Fibroblast of mammary gland (primary cell): ENCODE measurements around the gene LY9.

Experiments
- DNase-seq: peaks from one replicate; pipeline ENCODE4 v3.0.0-alpha.2; 2010; ENCODE audit warnings: low read depth
- H3K4me3 ChIP-seq: 2 replicates; pipeline ENCODE4 v1.5.1; 2011; ENCODE audit warnings: low read depth, mild to moderate bottlenecking, low read length, moderate library complexity; ENCODE audit not compliant: control insufficient read depth
- TF ChIP-seq, protein P1 (sequence below): conservative IDR thresholded peaks from 2 replicates; pipeline ENCODE4 v1.5.1; 2011; ENCODE audit warnings: low read depth, low read length, inconsistent platforms; ENCODE audit not compliant: control insufficient read depth, insufficient read depth

Gene LY9

DNA sequence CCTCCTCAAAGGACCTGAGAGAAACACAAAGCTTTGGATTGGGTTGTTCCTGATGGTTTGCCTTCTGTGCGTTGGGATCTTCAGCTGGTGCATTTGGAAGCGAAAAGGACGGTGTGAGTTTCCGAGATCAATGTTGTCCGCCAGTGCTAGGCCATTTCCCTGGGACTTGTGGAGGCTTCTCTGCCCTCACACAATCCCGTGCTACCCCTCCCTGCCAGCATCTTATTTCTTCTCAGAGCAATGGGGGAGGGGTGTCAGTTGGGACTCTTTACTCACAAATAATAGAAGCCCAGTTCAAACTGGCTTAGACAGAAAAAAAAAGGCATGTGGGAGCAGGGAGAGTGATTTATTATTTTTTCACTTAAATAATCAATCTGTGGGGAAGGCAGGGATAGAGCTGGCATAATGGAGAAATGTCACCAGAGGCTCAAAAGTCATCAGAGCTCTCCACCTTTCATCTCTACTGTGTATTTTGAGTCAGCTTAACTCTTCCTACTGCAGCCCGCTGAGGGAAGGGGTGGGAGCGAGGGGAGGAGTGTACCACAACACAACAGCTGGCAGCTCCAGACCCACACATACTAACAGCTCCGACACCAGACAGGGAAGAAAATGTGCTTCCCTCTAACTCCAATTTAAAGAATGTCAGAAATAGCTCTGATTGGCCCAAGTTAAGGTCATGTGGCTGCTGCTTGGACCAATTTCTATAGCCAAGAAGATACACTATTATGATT lies 22.4 kb downstream of the LY9 start:
- no peak overlapping the region for H3K4me3 ChIP-seq
- DNase-seq: no peak
- TF ChIP-seq, protein P1, sequence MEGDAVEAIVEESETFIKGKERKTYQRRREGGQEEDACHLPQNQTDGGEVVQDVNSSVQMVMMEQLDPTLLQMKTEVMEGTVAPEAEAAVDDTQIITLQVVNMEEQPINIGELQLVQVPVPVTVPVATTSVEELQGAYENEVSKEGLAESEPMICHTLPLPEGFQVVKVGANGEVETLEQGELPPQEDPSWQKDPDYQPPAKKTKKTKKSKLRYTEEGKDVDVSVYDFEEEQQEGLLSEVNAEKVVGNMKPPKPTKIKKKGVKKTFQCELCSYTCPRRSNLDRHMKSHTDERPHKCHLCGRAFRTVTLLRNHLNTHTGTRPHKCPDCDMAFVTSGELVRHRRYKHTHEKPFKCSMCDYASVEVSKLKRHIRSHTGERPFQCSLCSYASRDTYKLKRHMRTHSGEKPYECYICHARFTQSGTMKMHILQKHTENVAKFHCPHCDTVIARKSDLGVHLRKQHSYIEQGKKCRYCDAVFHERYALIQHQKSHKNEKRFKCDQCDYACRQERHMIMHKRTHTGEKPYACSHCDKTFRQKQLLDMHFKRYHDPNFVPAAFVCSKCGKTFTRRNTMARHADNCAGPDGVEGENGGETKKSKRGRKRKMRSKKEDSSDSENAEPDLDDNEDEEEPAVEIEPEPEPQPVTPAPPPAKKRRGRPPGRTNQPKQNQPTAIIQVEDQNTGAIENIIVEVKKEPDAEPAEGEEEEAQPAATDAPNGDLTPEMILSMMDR: no peak

DNA sequence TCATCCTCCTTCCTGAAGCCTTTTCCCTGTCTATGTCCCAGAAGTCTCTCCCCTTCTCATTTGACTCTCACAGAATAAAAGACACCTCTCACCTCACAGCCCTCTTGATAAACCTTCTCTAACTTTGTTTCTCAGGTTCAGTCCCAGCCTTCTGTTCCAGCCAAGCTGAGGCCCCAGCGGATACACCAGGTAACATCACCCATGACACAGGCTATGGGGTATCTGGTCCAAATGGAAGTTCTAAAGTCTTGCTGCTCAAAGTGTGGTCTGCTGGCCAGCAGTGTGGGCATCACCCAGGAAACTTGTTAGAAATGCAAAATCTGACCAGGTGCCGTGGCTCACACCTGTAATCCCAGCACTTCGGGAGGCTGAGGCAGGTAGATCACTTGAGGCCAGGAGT lies 23.2 kb downstream of the LY9 start:
- DNase-seq: no peak
- H3K4me3 ChIP-seq: no peak overlapping the region
- TF ChIP-seq, protein P1: no peak

- TF ChIP-seq, protein P1: no peak
- DNase-seq: no peak
- H3K4me3 ChIP-seq: no peak overlapping the region
Measured at GRCh38 chr1:160821627-160822026, 25.7 kb downstream of the LY9 start.

DNA sequence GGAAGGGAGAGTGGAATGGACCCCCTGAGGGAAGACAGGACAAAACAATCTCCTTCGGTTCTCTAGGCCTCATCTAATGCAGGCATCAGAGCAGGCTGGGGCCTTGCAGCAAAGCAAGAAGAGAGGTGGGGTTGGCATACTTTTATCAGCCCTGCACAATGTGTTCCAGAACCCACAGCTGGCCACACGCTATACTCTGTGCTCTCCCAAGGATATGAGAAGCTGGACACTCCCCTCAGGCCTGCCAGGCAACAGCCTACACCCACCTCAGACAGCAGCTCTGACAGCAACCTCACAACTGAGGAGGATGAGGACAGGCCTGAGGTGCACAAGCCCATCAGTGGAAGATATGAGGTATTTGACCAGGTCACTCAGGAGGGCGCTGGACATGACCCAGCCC lies 27.3 kb downstream of the LY9 start:
- no peak overlapping the region for H3K4me3 ChIP-seq
- TF ChIP-seq, protein P1: no peak

GRCh38 chr1:160826546-160826945 lies 30.6 kb downstream of the LY9 start:
- TF ChIP-seq, protein P1: no peak

More for the DNA sequence above, 27.3 kb downstream of the LY9 start:
- DNase-seq: no peak

DNA sequence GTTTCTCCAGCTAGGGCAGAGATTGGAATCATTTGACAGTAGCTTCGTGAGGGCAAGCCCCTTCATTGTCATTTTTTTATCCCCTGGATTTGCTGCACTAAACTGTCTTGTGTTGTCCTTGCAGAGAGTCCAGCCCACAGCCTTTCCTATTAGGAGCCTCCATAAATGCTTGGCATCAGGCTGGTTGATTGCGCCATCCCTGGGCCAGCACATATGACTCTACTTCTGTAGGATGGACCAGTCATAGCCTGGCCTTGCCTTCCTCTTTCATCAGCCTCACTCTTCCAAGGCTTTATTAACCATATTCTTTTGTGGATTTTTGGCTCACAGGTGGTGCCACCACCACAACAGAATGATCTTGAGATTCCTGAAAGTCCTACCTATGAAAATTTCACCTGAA lies 31.4 kb downstream of the LY9 start:
- no peak overlapping the region for H3K4me3 ChIP-seq
- peak; percentile 16 for DNase-seq
- TF ChIP-seq, protein P1: no peak

More at GRCh38 chr1:160826546-160826945, 30.6 kb downstream of the LY9 start:
- DNase-seq: no peak
- no peak overlapping the region for H3K4me3 ChIP-seq
